ENCODE results near the gene OBP2B.
"Not testable (repeated sequence)": the region's sequence is repeated elsewhere in the genome, so short reads cannot be mapped to it uniquely, and the experiment has no call there.

The OBP2B gene

DNA sequence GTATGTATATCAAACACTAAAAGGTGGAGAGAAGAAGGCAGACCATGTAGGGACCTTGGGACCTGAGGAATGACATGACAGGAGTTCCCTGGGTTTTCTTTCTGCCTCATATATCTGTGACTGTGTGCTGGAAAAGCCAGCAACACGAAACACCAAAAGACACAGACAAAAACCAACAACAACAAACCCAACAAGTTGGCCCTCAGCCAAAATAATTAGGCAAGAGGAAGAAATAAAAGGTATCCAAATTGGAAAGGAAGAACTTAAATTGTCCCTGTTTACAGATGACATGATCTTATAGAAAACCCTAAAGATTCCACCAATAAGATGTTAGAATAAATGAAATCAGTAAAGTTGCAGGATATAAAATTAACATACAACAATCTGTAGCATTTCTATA, 44.2 kb upstream of the OBP2B start:
- Histone ChIP-seq H3K27ac (no peak overlapping the region), H3K4me3 (no peak overlapping the region)
- TF ChIP-seq, protein P1, sequence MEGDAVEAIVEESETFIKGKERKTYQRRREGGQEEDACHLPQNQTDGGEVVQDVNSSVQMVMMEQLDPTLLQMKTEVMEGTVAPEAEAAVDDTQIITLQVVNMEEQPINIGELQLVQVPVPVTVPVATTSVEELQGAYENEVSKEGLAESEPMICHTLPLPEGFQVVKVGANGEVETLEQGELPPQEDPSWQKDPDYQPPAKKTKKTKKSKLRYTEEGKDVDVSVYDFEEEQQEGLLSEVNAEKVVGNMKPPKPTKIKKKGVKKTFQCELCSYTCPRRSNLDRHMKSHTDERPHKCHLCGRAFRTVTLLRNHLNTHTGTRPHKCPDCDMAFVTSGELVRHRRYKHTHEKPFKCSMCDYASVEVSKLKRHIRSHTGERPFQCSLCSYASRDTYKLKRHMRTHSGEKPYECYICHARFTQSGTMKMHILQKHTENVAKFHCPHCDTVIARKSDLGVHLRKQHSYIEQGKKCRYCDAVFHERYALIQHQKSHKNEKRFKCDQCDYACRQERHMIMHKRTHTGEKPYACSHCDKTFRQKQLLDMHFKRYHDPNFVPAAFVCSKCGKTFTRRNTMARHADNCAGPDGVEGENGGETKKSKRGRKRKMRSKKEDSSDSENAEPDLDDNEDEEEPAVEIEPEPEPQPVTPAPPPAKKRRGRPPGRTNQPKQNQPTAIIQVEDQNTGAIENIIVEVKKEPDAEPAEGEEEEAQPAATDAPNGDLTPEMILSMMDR (IDR thresholded peaks at IDR 0.05), result no peak
- DNase-seq (ENCODE audit: low spot score), result no peak

DNA sequence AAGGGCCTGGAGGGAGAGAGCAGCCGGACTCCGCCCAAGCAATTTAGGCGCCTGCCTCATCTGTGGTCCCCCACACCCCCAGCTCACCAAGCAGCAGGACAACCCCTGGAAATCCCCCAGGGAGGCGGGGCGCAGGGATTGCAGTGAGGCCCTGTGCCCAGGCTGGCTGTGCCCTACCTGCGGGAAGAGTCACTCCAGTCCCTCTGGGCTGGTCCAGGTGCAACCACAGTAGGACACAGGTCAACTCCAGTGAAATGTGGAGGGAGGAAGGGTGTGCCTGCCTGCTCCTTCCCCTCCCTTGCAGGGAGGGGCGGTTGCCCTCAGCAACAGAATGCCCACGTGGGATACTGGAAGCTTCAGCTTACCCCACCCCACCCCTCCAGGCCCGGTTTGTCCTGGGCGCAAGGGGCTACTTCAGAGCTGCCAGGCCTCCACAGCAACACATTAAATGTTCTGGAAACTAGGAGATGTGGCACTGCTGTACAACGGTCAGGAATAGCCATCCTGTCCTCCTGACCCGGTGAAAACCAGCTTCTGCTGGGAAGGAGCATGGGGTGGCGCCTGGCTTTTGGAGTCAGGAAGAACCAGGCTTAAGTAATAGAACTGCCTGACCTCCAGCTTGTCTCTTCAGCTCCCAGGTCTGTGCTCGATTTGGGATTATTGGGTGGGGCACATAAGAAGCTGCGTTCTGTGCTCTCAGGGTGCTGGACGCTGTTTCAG, 43.4 kb upstream of the OBP2B start:
- Histone ChIP-seq H3K4me3 (no peak overlapping the region), H3K27ac (peak overlapping the region in 1 of 2 donors; percentile 65)
- TF ChIP-seq, protein P1 (IDR thresholded peaks at IDR 0.05), result no peak
- no peak for DNase-seq (ENCODE audit: low spot score)

DNA sequence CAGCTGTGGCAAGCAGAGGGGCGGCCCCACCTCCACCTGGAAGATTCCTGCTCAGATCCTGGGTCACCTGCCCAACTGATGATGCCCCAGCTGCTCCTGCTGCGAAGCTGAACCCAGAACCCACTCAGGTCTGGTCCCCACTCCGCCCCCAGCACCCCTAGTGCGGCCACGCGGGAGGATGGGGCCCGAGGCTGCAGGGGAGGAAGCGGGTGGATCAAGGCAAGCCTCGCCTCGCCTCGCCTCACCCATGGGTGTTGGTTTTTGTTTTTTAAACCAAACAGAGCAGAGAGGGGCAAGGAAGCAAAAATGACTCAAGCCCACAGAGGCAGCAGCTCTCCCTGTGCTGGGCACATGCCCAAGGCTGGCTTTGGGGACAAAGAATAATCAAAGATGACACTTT, 42.7 kb upstream of the OBP2B start:
- H3K27ac ChIP-seq, result no peak overlapping the region
- TF ChIP-seq, protein P1 (IDR thresholded peaks at IDR 0.05), result no peak
- DNase-seq (ENCODE audit: low spot score), result no peak
- no peak overlapping the region for H3K4me3 ChIP-seq

DNA sequence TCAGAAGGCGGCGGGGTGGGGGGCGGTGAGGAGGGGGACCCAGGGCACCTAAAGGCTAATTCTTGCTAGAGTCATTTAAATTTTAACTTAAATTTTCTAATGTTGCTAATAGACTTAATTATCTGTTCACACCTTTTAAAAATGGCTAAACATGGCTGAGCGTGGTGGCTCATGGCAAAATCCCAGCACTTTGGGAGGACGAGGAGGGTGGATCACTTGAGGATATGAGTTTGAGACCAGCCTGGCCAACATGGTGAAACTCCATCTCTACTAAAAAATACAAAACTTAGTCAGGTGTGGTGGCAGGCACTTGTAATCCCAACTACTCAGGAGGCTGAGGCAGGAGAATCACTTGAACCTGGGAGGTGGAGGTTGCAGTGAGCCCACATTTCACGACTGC, 42.2 kb upstream of the OBP2B start:
- DNase-seq (ENCODE audit: low spot score), result not testable (repeated sequence)

DNA sequence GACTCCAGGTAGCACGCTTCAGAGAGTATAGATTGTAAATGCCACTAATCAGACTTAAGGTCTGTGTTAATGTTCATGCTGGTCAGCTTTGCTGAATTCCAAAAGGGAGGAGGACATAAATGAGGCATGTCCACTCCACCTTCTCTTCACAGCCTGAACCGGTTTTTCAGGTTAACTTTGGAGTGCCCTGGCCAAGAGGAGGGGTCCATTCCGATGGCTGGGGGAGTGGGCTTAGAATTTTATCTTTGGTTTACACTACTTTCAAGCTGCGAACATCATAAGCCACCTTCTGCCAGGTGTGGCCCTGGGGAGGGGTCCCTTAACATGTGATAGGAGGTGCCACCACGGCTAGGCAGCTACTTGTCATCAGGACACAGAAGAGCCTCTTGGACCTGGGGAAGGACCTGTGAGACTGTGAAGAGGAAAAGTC, 41.7 kb upstream of the OBP2B start:
- no peak overlapping the region for H3K4me3 ChIP-seq
- no peak overlapping the region for H3K27ac ChIP-seq
- DNase-seq (ENCODE audit: low spot score), result no peak
- TF ChIP-seq, protein P1 (IDR thresholded peaks at IDR 0.05), result no peak

More for the DNA sequence above, 42.2 kb upstream of the OBP2B start:
- H3K27ac ChIP-seq, H3K4me3 ChIP-seq: not testable (repeated sequence)

DNA sequence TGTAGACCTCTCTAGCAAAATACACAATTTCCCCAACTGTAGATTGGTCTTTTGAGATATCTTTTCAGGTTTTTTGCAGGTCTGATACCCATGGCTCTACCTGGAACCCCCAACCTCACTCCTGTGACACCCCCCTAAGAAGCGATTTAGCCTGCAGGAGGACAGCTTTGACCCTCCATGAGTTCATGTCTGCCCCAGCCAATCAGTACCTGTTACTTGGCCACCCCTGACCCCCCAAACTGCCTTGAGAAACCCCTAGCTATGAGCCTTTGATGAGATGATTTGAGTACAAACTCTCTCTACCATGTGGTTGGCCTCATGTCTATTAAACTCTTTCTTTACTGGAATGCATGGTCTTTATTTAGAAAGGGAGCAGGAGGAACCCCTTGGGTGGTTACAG, 40.3 kb upstream of the OBP2B start:
- TF ChIP-seq, protein P1 (IDR thresholded peaks at IDR 0.05), result no peak
- H3K27ac ChIP-seq, result no peak overlapping the region
- DNase-seq (ENCODE audit: low spot score), result no peak
- no peak overlapping the region for H3K4me3 ChIP-seq

DNA sequence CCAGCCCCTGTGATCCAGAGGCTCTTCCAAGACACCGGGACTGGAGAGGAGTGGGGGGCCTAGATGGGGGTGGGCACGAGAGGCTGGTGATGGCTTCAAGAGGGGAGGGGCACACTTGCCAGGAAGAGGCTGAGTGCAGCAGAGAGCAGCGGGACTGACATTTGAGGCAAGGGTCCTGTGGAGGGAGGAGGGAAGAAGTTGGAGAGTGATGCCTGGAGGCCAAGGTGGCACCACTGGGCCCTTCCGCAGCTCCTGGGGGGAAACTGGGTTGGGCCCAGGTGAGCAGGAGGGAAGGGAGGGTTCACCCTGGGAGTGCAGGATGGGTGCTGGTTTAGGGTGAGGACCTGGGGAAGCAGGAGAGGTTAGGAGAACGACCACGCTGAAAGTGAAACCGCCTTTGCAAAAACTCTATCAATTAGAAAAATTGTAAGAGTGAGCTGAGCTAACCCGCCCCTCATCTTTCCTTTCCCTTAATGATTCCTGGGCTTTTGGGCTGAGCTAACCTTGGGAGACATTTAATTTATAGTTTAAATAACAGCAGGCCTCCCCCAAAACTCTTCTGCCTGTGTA, 39.8 kb upstream of the OBP2B start:
- no peak for DNase-seq (ENCODE audit: low spot score)
- H3K4me3 ChIP-seq, result no peak overlapping the region
- TF ChIP-seq, protein P1 (IDR thresholded peaks at IDR 0.05), result no peak
- H3K27ac ChIP-seq, result no peak overlapping the region

All from coronary artery (tissue), 2 donors.